GM21360 (cell line): ENCODE data around the gene MYO5C.

ENCODE experiments used
- ATAC-seq: cut with Tn5 transposase; IDR thresholded peaks from one replicate; pipeline ENCODE4 v1.9.1; 2021; ENCODE audit warnings: mild to moderate bottlenecking, moderate library complexity; ENCODE audit not compliant: unreplicated experiment

The MYO5C gene

GRCh38 chr15:52220937-52221660 lies 74.5 kb downstream of the MYO5C start:
- ATAC-seq: peak; percentile 3

GRCh38 chr15:52220251-52220650 lies 75.4 kb downstream of the MYO5C start:
- no peak for ATAC-seq

- no peak for ATAC-seq
These were observed 76.8 kb downstream of the MYO5C start for GRCh38 chr15:52218816-52219215.

GRCh38 chr15:52218371-52218770 lies 77.2 kb downstream of the MYO5C start:
- no peak for ATAC-seq

- no peak for ATAC-seq
These were observed 78.4 kb downstream of the MYO5C start for GRCh38 chr15:52217186-52217585.

- ATAC-seq: no peak
These were observed 81.1 kb downstream of the MYO5C start for GRCh38 chr15:52214553-52214952.

- ATAC-seq: no peak
These were observed 82.4 kb downstream of the MYO5C start for GRCh38 chr15:52213206-52213605.

- ATAC-seq: peak; percentile 79
These were observed 87.2 kb downstream of the MYO5C start for GRCh38 chr15:52208306-52208946.

GRCh38 chr15:52207191-52207590 lies 88.4 kb downstream of the MYO5C start:
- no peak for ATAC-seq

GRCh38 chr15:52206446-52206845 lies 89.2 kb downstream of the MYO5C start:
- ATAC-seq: no peak

GRCh38 chr15:52204657-52205056 lies 90.9 kb downstream of the MYO5C start:
- no peak for ATAC-seq

- no peak for ATAC-seq
These were observed 94.7 kb downstream of the MYO5C start for GRCh38 chr15:52200831-52201365.

- ATAC-seq: no peak
These were observed 96.3 kb downstream of the MYO5C start for GRCh38 chr15:52199271-52199670.

- no peak for ATAC-seq
These were observed 98.7 kb downstream of the MYO5C start for GRCh38 chr15:52196891-52197290.

- no peak for ATAC-seq
These were observed 101.8 kb downstream of the MYO5C start for GRCh38 chr15:52193791-52194190.

- ATAC-seq: no peak
These were observed 102.3 kb downstream of the MYO5C start for GRCh38 chr15:52193321-52193720.

- no peak for ATAC-seq
These were observed 104.4 kb downstream of the MYO5C start, which contains the start of gene GNB5 for GRCh38 chr15:52191207-52191606. Gene GNB5, minus strand, starts transcription at chr15:52191392. Its CDS starts 6,716 bp downstream, at chr15:52184676.

GRCh38 chr15:52186651-52187486 lies 108.7 kb downstream of the MYO5C start:
- no peak for ATAC-seq

GRCh38 chr15:52185151-52185561 lies 110.4 kb downstream of the MYO5C start:
- no peak for ATAC-seq

- no peak for ATAC-seq
These were observed 110.9 kb downstream of the MYO5C start for GRCh38 chr15:52184721-52185120.

GRCh38 chr15:52183562-52184173 lies 111.9 kb downstream of the MYO5C start:
- ATAC-seq: no peak
